Measurements from ENCODE around the gene PPTC7. TPM values are rescaled to one million over a fixed set of nuclear protein-coding genes. Genes with fewer than 3 reads are reported as not detected.
"Not testable (repeated sequence)": the region's sequence is repeated elsewhere in the genome, so short reads cannot be mapped to it uniquely, and the experiment has no call there.

Gene PPTC7
- total RNA-seq, 1 donor from 2014 or later = 13.7 TPM

GRCh38 chr12:110547090-110547489, 36.0 kb downstream of the PPTC7 start:
- TF ChIP-seq CTCF (IDR thresholded peaks at IDR 0.05; ENCODE audit: unreplicated experiment) = no peak
- no peak overlapping the region for H3K4me3 Mint-ChIP-seq (ENCODE audit: low read depth)
- H3K4me1 Mint-ChIP-seq (ENCODE audit: low read depth) = peaks cover 9% of the 10 kb centered on the region
- H3K27me3 Mint-ChIP-seq = no peaks in the 10 kb centered on the region
- no peak overlapping the region for H3K27ac Mint-ChIP-seq
- H3K9me3 Mint-ChIP-seq (ENCODE audit: low read depth) = no peaks in the 10 kb centered on the region
- H3K36me3 Mint-ChIP-seq (ENCODE audit: insufficient read depth) = peaks cover 22% of the 10 kb centered on the region
- DNase-seq (ENCODE audit: low spot score, unreplicated experiment) = no peak

- Mint-ChIP-seq H3K27ac (no peak overlapping the region), H3K36me3 (ENCODE audit: insufficient read depth) (peaks cover 18% of the 10 kb centered on the region), H3K9me3 (ENCODE audit: low read depth) (no peaks in the 10 kb centered on the region), H3K4me3 (ENCODE audit: low read depth) (no peak overlapping the region), H3K27me3 (no peaks in the 10 kb centered on the region), H3K4me1 (ENCODE audit: low read depth) (peaks cover 9% of the 10 kb centered on the region)
- TF ChIP-seq CTCF (IDR thresholded peaks at IDR 0.05; ENCODE audit: unreplicated experiment) = no peak
- no peak for DNase-seq (ENCODE audit: low spot score, unreplicated experiment)
Measured at GRCh38 chr12:110546339-110546738, 36.8 kb downstream of the PPTC7 start.

GRCh38 chr12:110545812-110546211, 37.3 kb downstream of the PPTC7 start:
- TF ChIP-seq CTCF (IDR thresholded peaks at IDR 0.05; ENCODE audit: unreplicated experiment) = no peak
- Mint-ChIP-seq H3K9me3 (ENCODE audit: low read depth) (no peaks in the 10 kb centered on the region), H3K4me3 (ENCODE audit: low read depth) (no peak overlapping the region), H3K27me3 (no peaks in the 10 kb centered on the region), H3K36me3 (ENCODE audit: insufficient read depth) (peaks cover 18% of the 10 kb centered on the region), H3K4me1 (ENCODE audit: low read depth) (peaks cover 9% of the 10 kb centered on the region), H3K27ac (no peak overlapping the region)
- DNase-seq (ENCODE audit: low spot score, unreplicated experiment) = no peak

GRCh38 chr12:110545259-110545658, 37.9 kb downstream of the PPTC7 start:
- not testable (repeated sequence) for H3K27ac Mint-ChIP-seq; H3K4me1 Mint-ChIP-seq (ENCODE audit: low read depth); H3K27me3 Mint-ChIP-seq; DNase-seq (ENCODE audit: low spot score, unreplicated experiment); H3K4me3 Mint-ChIP-seq (ENCODE audit: low read depth); H3K9me3 Mint-ChIP-seq (ENCODE audit: low read depth)
- peaks cover 17% of the 10 kb centered on the region for H3K36me3 Mint-ChIP-seq (ENCODE audit: insufficient read depth)

- Mint-ChIP-seq H3K27ac (no peak overlapping the region), H3K4me1 (ENCODE audit: low read depth) (peaks cover 4% of the 10 kb centered on the region), H3K4me3 (ENCODE audit: low read depth) (no peak overlapping the region), H3K36me3 (ENCODE audit: insufficient read depth) (peaks cover 13% of the 10 kb centered on the region), H3K9me3 (ENCODE audit: low read depth) (no peaks in the 10 kb centered on the region), H3K27me3 (no peaks in the 10 kb centered on the region)
- no peak for DNase-seq (ENCODE audit: low spot score, unreplicated experiment)
- TF ChIP-seq CTCF (IDR thresholded peaks at IDR 0.05; ENCODE audit: unreplicated experiment) = no peak
Measured at GRCh38 chr12:110543965-110544364, 39.2 kb downstream of the PPTC7 start.

GRCh38 chr12:110543252-110543959, 39.7 kb downstream of the PPTC7 start:
- Mint-ChIP-seq H3K9me3 (ENCODE audit: low read depth) (no peaks in the 10 kb centered on the region), H3K4me3 (ENCODE audit: low read depth) (no peak overlapping the region), H3K4me1 (ENCODE audit: low read depth) (peaks cover 4% of the 10 kb centered on the region), H3K27ac (no peak overlapping the region), H3K27me3 (no peaks in the 10 kb centered on the region), H3K36me3 (ENCODE audit: insufficient read depth) (peaks cover 17% of the 10 kb centered on the region)
- no peak for DNase-seq (ENCODE audit: low spot score, unreplicated experiment)
- TF ChIP-seq CTCF (IDR thresholded peaks at IDR 0.05; ENCODE audit: unreplicated experiment) = no peak

Data from progenitor cell of endocrine pancreas (in vitro differentiated cells).